ENCODE results near the gene INTS11. TPM values are rescaled to one million over a fixed set of nuclear protein-coding genes. Genes with fewer than 3 reads are reported as not detected.

INTS11 gene
- total and polyA plus RNA-seq, 2 donors (not counting 1 experiment from before 2014, with no cell fraction given): 149 to 245 TPM

DNA sequence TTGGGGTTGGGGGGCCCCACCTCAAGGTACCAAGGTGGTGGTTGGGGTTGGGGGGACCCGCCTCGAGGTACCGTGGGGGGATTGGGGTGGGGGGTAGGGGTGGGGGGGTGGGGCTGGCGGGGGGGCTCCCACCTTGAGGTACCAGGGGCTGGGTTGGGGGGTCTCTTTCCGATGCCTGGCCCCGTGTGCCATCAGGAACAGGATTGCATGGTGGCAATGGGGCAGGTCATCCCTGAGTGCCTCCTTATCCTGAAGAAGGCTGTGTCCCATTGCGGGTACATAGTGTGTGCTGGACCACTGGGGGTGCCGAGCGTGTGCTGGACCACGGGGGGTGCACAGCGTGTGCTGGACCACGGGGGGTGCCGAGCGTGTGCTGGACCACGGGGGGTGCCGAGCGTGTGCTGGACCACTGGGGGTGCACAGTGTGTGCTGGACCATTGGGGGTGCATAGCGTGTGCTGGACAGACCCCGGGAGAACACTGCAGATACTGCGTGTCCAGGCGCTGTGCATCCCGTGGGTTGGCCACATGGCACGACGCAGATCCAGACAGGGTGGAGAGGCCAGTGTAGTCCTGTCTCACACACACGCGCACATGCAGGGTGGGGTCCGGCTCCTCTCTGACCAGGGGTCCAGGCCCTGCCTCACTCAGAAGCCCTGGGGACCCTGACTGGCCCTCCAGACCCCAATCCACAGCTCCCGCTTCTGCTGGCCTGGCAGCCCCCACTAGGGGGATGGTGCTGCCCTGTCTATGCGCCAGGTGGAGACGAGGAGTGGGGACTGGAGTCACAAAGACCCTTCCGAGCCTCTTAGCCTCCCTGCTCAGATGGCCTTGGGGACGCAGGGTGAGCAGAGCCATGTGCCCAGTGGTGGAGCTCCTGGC is 40.0 kb downstream of the INTS11 start:
- H3K9ac ChIP-seq (ENCODE audit: low read length): no peak overlapping the region
- CTCF ChIA-PET: no interaction called here
- no peaks in the 10 kb centered on the region for H3K36me3 ChIP-seq (replicated peaks in 1 of 2; ENCODE audit: control extremely low read depth in 1 of 2, control insufficient read depth in 1 of 2, extremely low read depth in 1 of 2, insufficient read depth in 2 of 2, low read length in 1 of 2)
- H3K4me2 ChIP-seq (replicated peaks; ENCODE audit: low read depth, low read length, poor library complexity, severe bottlenecking): no peak overlapping the region
- no peaks in the 10 kb centered on the region for H3K9me3 ChIP-seq (ENCODE audit: control extremely low read depth in 1 of 3, control insufficient read depth in 2 of 3, insufficient read depth in 1 of 3, low read length in 2 of 3)
- Mint-ChIP-seq H3K27ac (no peak overlapping the region), H3K9me3 (ENCODE audit: insufficient read depth) (no peaks in the 10 kb centered on the region), H3K4me3 (no peak overlapping the region), H3K4me1 (peaks cover 3% of the 10 kb centered on the region), H3K27me3 (no peaks in the 10 kb centered on the region)
- H3K27me3 ChIP-seq (replicated peaks in 1 of 4; ENCODE audit: control extremely low read depth in 1 of 4, control insufficient read depth in 3 of 4, insufficient read depth in 4 of 4, low read length in 3 of 4): no peaks in the 10 kb centered on the region
- no peak overlapping the region for H3K4me3 ChIP-seq (ENCODE audit: control extremely low read depth in 1 of 5, extremely low read depth in 1 of 5, insufficient read depth in 1 of 5, low read depth in 2 of 5, low read length in 4 of 5)
- no peak overlapping the region for H3K27ac ChIP-seq (ENCODE audit: low read length in 2 of 2)
- TF ChIP-seq, protein P1, sequence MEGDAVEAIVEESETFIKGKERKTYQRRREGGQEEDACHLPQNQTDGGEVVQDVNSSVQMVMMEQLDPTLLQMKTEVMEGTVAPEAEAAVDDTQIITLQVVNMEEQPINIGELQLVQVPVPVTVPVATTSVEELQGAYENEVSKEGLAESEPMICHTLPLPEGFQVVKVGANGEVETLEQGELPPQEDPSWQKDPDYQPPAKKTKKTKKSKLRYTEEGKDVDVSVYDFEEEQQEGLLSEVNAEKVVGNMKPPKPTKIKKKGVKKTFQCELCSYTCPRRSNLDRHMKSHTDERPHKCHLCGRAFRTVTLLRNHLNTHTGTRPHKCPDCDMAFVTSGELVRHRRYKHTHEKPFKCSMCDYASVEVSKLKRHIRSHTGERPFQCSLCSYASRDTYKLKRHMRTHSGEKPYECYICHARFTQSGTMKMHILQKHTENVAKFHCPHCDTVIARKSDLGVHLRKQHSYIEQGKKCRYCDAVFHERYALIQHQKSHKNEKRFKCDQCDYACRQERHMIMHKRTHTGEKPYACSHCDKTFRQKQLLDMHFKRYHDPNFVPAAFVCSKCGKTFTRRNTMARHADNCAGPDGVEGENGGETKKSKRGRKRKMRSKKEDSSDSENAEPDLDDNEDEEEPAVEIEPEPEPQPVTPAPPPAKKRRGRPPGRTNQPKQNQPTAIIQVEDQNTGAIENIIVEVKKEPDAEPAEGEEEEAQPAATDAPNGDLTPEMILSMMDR (IDR thresholded peaks at IDR 0.05): no peak
- TF ChIP-seq EZH2 (IDR thresholded peaks at IDR 0.05; ENCODE audit: borderline replicate concordance, insufficient read depth, low read depth, low read length, poor library complexity, severe bottlenecking): no peak
- POLR2A ChIA-PET: no interaction called here
- H3K79me2 ChIP-seq (ENCODE audit: control insufficient read depth, insufficient read depth, low read length): no peaks in the 10 kb centered on the region
- intact Hi-C loops (cut with micrococcal nuclease): no loop called here
- H3K4me1 ChIP-seq (ENCODE audit: control insufficient read depth in 2 of 2, insufficient read depth in 2 of 2, low read length in 2 of 2): peaks cover 0 to 3% of the 10 kb centered on the region in 2 donors
- WGBS (ENCODE audit: insufficient coverage): 92% methylated on average over 28 of the region's 32 CpGs
- DNase-seq (no peak), ATAC-seq (ENCODE audit: low read depth) (no peak)
- no peaks in the 10 kb centered on the region for H4K20me1 ChIP-seq (ENCODE audit: control insufficient read depth, insufficient read depth, low read length, poor library complexity, severe bottlenecking)
- H2AFZ ChIP-seq (ENCODE audit: insufficient read depth, low read depth, low read length, poor library complexity, severe bottlenecking): no peak overlapping the region

DNA sequence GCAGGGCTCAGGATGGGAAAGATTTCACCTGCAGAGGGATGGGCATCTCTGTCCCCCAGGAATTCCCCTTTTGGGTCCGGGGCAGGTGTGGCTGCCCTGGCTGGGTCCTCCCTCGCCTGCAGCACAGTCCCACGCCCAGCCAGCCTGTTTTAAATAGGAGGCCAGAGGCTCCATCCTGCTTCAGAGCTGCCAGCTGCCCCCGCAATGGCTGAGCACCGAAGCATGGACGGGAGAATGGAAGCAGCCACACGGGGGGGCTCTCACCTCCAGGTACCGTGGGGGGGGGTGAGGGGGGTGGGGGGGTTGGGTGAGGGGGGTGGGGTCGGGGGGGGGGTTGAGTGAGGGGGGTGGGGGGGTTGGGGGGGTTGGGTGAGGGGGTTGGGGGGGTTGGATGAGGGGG is 40.6 kb downstream of the INTS11 start:
- Mint-ChIP-seq H3K9me3 (ENCODE audit: insufficient read depth) (no peaks in the 10 kb centered on the region), H3K4me3 (no peak overlapping the region), H3K27ac (no peak overlapping the region), H3K4me1 (peaks cover 3% of the 10 kb centered on the region), H3K27me3 (no peaks in the 10 kb centered on the region)
- no peaks in the 10 kb centered on the region for H3K9me3 ChIP-seq (ENCODE audit: control extremely low read depth in 1 of 3, control insufficient read depth in 2 of 3, insufficient read depth in 1 of 3, low read length in 2 of 3)
- H3K27ac ChIP-seq (ENCODE audit: low read length in 2 of 2): no peak overlapping the region
- TF ChIP-seq EZH2 (IDR thresholded peaks at IDR 0.05; ENCODE audit: borderline replicate concordance, insufficient read depth, low read depth, low read length, poor library complexity, severe bottlenecking): no peak
- TF ChIP-seq, protein P1 (IDR thresholded peaks at IDR 0.05): no peak
- peaks cover 0 to 3% of the 10 kb centered on the region in 2 donors for H3K4me1 ChIP-seq (ENCODE audit: control insufficient read depth in 2 of 2, insufficient read depth in 2 of 2, low read length in 2 of 2)
- 10% methylated on average over 3 of the region's 9 CpGs for WGBS (ENCODE audit: insufficient coverage)
- CTCF ChIA-PET: interaction anchor here (1.8 kb wide), 1 partner anchor 8 kb away, joined by 3 read pairs; no protein-coding TSS in a partner anchor
- H3K4me3 ChIP-seq (ENCODE audit: control extremely low read depth in 1 of 5, extremely low read depth in 1 of 5, insufficient read depth in 1 of 5, low read depth in 2 of 5, low read length in 4 of 5): no peak overlapping the region
- intact Hi-C loops (cut with micrococcal nuclease): no loop called here
- POLR2A ChIA-PET: no interaction called here
- ATAC-seq (ENCODE audit: low read depth) (no peak), DNase-seq (no peak)
- H3K36me3 ChIP-seq (replicated peaks in 1 of 2; ENCODE audit: control extremely low read depth in 1 of 2, control insufficient read depth in 1 of 2, extremely low read depth in 1 of 2, insufficient read depth in 2 of 2, low read length in 1 of 2): no peaks in the 10 kb centered on the region
- H4K20me1 ChIP-seq (ENCODE audit: control insufficient read depth, insufficient read depth, low read length, poor library complexity, severe bottlenecking): no peaks in the 10 kb centered on the region
- H3K27me3 ChIP-seq (replicated peaks in 1 of 4; ENCODE audit: control extremely low read depth in 1 of 4, control insufficient read depth in 3 of 4, insufficient read depth in 4 of 4, low read length in 3 of 4): no peaks in the 10 kb centered on the region
- H3K9ac ChIP-seq (ENCODE audit: low read length): no peak overlapping the region
- H2AFZ ChIP-seq (ENCODE audit: insufficient read depth, low read depth, low read length, poor library complexity, severe bottlenecking): no peak overlapping the region
- no peak overlapping the region for H3K4me2 ChIP-seq (replicated peaks; ENCODE audit: low read depth, low read length, poor library complexity, severe bottlenecking)
- no peaks in the 10 kb centered on the region for H3K79me2 ChIP-seq (ENCODE audit: control insufficient read depth, insufficient read depth, low read length)
